GM20431 (cell line): ENCODE data around the gene SREBF1.

ENCODE experiments used
- in situ Hi-C: fragments of 300-500 bp; cut with MseI, MboI; formaldehyde crosslinking; loops from one replicate; pipeline ENCODE4 v1.15.0; 2020; ENCODE audit warnings: low sequenced_read_pairs; ENCODE audit not compliant: unreplicated experiment

The SREBF1 gene

DNA sequence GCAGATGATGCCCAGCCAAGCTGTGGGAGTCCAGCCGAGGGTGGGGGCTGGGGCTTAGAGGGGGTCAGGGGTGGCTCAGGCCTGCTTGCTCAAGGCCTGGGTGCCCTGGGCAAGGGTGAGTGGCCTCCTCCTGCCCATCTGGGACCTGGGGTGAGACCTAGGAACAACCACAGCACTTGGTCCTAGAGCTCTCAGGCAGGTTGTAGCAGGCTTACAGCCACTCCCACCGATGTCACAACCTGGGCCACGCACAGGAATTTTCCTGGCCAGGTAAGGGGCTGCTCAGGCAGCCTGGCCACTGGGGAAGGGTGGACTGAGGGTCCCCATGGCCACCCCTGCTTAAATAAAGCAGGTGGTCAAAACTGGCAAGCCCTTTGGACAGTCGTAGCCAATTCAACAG, 6.3 kb upstream of the SREBF1 start:
- in situ Hi-C loops, result no loop called here

DNA sequence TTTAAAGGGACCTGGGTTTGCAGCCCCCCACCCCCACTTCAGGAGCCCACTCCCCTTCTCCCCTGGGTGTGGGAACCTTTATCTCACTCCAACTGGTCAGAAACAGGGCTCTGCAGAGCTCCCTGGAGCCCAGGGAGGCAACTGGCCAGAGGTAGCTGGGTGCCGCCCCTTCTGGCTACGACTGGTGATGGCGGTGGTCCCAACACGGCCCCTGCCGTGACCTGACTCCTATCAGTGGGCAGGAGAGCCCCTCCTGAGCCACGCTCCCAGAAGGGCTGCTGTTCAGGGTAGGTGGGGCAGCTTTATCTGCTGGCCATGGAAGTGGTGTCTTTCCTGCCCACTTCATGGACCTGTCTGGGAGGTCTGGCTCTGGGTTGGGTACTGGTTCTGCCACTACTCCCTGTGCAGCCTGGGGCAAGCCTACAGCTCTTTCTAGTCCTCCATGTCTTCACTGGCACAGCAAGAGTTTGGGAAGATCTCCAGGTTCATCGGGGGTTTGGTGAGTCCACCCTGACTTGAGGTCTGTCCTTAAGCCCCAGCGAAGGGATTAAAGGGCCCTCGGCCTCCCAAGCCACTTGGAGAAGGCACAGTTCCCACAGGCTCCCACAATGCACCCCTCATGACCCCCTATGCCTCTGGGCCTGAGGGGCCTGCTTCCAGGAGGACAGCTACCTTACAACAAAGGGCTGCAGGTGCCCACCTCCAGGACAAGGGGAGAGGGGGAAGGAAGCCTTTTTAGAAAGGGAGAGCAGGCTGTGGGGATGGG, 5.5 kb upstream of the SREBF1 start:
- in situ Hi-C loops, result no loop called here

DNA sequence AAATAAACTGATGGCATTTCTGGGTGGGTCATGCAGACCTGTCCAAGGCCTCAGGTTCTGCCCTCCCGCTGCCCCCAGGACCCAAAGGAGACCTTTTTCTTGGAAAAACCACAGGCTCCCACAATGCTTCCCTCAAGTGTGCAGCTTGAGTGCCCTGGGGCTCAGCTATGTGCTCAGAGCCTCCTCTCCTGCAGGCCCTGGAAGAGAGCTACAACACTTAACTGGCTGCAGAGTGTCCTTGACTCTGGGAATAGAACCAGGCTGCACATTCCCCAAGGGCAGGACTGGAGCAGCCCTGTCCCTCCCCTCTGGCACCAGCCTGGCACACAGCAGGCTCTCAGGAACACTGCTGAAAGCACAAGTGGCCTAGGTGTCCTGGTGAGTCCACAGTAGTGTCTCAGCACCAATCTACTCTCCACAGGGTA, 4.8 kb upstream of the SREBF1 start:
- in situ Hi-C loops, result no loop called here

DNA sequence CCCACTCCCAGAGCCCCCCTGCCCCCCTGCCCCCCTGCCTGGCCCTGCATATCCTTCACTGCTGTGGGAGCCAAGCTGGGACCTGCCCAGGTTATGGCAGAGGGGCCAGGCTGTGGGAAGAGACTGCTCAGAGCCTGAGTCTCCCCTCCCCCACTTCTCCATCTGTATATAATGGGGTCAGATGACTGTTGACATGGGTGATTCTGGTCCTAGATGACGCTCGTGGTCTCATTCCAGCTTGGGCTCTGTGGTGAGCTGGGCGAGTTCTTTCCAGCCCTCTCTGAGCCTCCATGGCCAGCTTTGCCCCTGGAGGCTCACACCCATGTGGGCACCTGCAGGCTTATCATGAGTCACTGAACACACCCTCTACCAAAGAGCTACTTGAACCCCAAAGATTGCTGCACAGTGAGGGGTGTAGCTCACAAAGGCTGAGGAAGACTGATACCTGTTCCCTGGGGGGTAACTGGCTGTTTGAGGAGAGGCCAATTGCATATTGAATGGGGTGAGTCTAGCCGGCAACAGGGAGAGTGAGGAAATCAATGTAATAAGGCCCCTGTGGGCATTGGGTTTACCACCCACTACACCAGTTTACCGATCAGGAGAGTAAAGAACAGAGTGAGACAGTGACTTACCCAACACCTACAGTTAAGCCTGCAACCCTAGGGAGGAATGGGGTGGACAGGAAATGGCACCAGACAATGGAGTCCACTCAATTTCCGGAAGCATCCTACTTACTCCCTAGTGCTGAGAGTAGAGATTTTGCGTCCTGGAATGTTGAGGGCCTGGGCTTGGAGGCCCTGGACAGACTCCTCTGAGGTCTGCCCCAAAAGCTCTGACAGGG, 4.2 kb upstream of the SREBF1 start:
- in situ Hi-C loops, result no loop called here

GRCh38 chr17:17839791-17840707, 3.3 kb upstream of the SREBF1 start:
- in situ Hi-C loops, result no loop called here

DNA sequence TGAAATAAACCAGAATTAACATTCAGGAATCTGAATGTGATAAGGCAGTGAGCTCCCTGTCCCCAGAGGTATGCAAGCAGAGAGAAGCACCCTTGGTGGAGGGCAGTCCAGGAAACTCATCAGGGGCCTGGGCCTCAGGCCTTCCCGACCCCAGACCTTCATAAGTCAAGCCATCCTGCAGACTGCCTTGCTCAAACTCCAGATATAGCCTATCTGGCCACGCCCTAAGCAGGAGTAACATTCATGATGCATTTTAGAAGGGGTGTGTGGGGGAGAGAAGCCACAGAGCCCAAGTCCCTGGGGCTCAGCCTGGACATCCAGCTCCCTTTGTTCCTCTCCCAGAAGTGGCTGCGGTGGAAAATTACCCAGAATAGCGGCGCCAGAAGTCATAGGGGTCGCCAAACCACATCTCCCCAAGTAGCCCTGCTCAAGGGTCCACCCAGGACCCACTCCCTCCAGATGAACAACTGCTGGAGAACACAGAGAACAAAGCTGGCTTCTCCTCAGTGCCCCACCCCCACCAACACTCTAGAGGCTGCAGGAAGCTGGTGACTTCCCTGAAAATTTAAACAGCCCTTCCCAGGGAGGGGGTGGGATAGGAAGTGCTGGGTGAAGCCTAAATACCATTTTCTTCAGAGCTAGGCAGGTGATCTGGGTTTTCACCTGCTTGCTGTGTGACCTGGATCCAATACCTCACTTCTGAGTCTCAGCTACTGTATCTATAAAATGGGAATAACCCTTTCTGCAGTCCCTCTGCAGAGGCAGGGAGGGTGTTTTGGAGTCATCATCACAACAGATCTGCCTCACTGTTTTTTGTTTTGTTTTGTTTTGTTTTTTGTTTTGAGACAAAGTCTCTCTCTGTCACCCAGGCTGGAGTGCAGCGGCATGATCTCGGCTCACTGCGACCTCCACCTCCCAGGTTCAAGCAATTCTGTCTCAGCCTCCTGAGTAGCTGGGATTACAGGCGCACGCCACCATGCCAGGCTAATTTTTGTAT, 1.5 kb upstream of the SREBF1 start:
- in situ Hi-C loops, result no loop called here

- in situ Hi-C loops, result no loop called here
Observed at GRCh38 chr17:17837380-17837821, 615 bp upstream of the SREBF1 start.

- in situ Hi-C loops, result no loop called here
Observed at GRCh38 chr17:17836250-17836817, 452 bp downstream of the SREBF1 start.

DNA sequence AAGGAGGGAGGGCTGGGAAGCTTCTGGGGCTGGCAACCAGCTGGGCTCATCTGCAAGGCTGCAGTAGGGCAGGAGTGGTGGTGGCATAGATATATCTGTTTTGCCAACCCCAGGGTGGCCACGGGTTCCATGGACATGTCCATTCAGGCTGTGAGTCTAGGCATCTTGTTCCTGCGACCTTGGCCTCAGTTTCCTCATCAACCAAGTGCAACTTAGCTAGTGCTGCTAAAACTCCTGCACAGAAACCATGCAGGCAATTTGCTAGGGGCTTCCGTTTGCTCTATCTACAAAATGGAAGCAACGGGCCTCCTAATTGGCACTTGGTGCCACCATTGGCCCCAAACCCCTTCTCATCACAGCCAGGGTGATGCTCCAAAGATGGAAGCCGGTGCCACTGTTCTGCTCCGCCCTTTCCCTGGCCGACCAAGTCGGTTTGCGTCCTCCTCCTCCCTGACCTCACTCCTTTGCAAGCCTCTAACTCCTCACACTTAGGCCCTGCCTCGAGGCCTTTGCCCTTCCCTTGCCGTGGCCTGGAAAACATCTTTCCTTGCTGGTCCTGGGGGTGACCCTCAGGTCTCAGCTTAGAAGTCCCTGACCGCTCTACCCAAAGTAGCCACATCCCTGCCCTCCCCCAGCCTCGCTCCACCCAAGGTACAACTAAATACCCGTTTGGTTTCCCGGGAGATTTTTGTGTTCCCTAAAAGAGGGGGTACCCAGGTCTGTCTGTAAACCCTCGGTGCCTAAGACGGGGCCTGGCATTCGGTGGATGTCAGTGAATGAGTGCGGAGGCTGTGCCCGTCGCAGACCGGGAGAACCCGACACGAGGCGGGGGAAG, 1.2 kb downstream of the SREBF1 start:
- in situ Hi-C loops, result no loop called here

DNA sequence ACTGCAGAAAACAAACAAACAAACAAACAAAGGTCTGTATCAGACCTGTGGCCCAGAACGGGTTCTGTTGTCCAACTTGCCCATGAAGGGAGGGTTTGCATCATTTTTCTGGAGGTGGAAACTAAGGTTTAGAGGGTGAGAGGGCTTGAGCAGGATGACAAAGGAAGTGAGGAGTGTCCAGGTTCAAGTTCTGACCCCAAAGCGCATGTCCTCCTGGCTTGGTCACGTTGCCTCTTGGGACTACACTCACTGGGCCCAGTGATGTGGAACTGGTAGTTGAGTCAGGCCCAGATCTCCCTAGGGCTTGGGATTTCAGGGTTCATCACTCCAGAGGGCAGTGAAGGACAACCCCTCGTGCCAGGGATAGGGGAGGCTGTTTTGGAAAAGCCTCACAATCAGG, 1.8 kb downstream of the SREBF1 start:
- in situ Hi-C loops, result no loop called here

DNA sequence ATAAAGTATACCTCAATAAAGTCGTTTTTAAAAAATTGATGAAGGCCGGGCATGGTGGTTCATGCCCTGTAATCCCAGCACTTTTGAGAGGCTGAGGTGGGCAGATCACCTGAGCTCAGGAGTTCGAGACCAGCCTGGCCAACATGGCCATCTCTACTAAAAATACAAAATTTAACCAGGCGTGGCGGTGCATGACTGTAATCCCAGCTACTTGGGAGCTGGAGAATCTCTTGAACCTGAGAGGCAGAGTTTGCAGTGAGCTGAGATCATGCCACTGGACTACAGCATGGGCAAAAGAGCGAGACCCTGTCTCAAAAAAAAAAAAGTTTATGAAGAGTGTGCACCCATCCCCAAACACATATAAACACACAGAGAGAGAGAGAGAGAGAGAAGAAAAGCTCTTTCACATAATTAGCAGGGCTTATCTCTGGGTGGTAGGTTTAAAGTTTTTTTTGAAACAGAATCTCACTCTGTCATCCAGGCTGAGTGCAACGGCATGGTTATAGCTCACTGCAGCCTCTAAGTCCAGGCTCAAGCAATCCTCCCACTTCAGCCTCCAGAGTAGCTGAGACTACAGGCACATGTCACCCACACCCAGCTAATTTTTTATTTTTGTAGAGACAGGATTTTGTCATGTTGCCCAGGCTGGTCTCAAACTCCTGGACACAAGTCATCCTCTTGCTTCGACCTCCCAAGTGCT, 3.0 kb downstream of the SREBF1 start:
- in situ Hi-C loops, result no loop called here

GRCh38 chr17:17832032-17832363, 4.8 kb downstream of the SREBF1 start:
- in situ Hi-C loops, result no loop called here

DNA sequence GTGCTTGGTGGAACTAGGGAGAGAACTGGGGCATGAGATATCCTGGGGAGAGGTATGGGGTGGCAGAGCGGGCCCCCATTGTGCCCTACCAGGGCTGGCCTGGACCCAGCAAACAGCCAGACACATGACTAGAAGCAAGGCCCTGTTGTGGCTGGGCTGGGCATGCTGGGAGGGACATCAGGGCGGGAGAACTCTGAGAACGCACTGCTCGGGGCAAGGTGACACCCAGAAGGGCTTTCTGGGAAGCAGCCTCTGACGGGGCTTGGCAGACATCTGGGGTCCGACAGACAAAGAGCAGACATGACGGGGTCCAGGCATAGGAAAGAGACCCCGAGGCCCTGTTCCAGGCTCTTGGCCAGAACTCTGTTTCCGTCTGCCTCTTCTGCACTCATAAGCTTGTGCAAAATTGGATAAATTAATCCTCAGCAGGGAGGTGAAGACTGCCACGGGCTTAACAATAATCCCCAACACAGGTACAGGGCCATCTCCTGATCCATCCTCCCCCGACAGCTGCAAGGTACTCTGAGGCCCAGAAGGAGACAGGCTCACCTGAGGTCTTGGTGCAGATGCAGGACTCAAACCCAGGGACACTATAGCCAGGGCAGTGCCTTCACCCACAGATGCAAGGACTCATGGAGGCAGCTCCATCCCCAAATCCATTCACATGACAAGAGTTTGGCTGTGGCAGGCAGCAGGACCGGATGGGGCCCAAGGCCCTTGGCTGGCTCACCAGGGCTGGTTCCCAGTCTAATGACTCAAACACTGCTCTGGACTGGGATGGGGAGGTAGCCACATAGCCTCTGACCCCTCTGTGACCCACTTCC, 5.4 kb downstream of the SREBF1 start:
- in situ Hi-C loops, result no loop called here

- in situ Hi-C loops, result no loop called here
Observed at GRCh38 chr17:17830740-17831207, 6.0 kb downstream of the SREBF1 start.

DNA sequence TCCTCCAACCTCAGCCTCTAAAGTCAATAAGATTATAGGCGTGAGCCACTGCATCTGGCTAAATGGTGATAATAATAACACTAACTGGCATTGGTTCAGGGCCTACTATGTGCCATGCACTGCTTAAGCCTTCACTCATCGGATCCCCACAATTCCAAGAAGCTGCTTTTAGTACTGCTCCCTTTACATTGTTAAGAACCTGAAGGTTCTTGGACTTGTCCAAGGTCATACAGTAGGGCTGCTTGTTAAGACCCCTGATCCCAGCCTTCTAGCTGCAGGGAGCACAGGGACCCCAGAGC, 6.6 kb downstream of the SREBF1 start:
- in situ Hi-C loops, result no loop called here

GRCh38 chr17:17827826-17828621, 8.8 kb downstream of the SREBF1 start:
- in situ Hi-C loops, result no loop called here
